ENCODE results near the gene FEM1A. TPM values are rescaled to one million over a fixed set of nuclear protein-coding genes. Genes with fewer than 3 reads are reported as not detected.

FEM1A gene, protein sequence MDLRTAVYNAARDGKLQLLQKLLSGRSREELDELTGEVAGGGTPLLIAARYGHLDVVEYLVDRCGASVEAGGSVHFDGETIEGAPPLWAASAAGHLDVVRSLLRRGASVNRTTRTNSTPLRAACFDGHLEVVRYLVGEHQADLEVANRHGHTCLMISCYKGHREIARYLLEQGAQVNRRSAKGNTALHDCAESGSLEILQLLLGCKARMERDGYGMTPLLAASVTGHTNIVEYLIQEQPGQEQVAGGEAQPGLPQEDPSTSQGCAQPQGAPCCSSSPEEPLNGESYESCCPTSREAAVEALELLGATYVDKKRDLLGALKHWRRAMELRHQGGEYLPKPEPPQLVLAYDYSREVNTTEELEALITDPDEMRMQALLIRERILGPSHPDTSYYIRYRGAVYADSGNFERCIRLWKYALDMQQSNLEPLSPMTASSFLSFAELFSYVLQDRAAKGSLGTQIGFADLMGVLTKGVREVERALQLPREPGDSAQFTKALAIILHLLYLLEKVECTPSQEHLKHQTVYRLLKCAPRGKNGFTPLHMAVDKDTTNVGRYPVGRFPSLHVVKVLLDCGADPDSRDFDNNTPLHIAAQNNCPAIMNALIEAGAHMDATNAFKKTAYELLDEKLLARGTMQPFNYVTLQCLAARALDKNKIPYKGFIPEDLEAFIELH
- polyA plus RNA-seq (2012; rRNA removed), result 4.8 and 5.0 TPM in 2 replicates
- 2.8 and 4.0 TPM in 2 replicates for polyA plus RNA-seq (2012; cell fraction: cytosol; rRNA removed)
- 3.5 and 3.7 TPM in 2 replicates for polyA plus RNA-seq (2012; cell fraction: nucleus; rRNA removed)

- Histone ChIP-seq H3K27ac (ENCODE audit: low read depth in 2 of 2, low read length in 1 of 2) (peak within 1 kb of the TSS; percentile 68 to 82), H3K4me2 (peak within 1 kb of the TSS; percentile 92), H3F3A (replicated peaks; ENCODE audit: insufficient read depth) (peaks cover 5% of the 10 kb centered on the region), H3K4me1 (ENCODE audit: control insufficient read depth in 1 of 2, insufficient read depth in 2 of 2, low read depth in 1 of 2, low read length in 1 of 2) (peaks cover 7 to 8% of the 10 kb centered on the region in 2 experiments; a peak in 2 of 4 replicates), H3K79me2 (ENCODE audit: insufficient read depth) (peaks cover 42% of the 10 kb centered on the region), H4K20me1 (ENCODE audit: insufficient read depth) (no peaks in the 10 kb centered on the region), H3K4me3 (ENCODE audit: low read depth in 2 of 2, low read length in 1 of 2) (peak within 1 kb of the TSS; percentile 77 to 87), H3K9ac (peak within 1 kb of the TSS; percentile 90), H3K36me3 (replicated peaks in 1 of 2; ENCODE audit: control insufficient read depth in 1 of 2, insufficient read depth in 2 of 2, low read length in 1 of 2) (peaks cover 15 to 24% of the 10 kb centered on the region in 2 experiments), H3K9me3 (no peaks in the 10 kb centered on the region), H3K9me2 (no peaks in the 10 kb centered on the region), H2AFZ (ENCODE audit: low read depth) (peak within 1 kb of the TSS; percentile 98), H3K27me3 (ENCODE audit: insufficient read depth) (no peaks in the 10 kb centered on the region)
- peak; percentile 93 for DNase-seq
- ChIA-PET POLR2A (interaction anchor here (0.6 to 2.3 kb wide), 7 partner anchors 10 to 67 kb away, joined by 3 to 22 read pairs (median 4); partner anchors contain the start of gene DPP9), CTCF (interaction anchor here (0.5 to 6.0 kb wide), 31 partner anchors 9 to 252 kb away, joined by 3 to 350 read pairs (median 5); partner anchors contain the start of genes DPP9, LRG1 and PLIN3)
- TF ChIP-seq FOXJ3 (CRISPR knock-in tag; IDR thresholded peaks at IDR 0.05) (no peak), SMC3 (IDR thresholded peaks at IDR 0.05; ENCODE audit: low read depth, low read length) (peak; percentile 99), GABPA (IDR thresholded peaks at IDR 0.05; ENCODE audit: low read depth) (peak; percentile 91), MXI1 (IDR thresholded peaks at IDR 0.05; ENCODE audit: low read depth, low read length) (peak; percentile 59), CHD2 (IDR thresholded peaks at IDR 0.05; ENCODE audit: low read length, partially characterized antibody) (peak; percentile 93), MEF2A (IDR thresholded peaks at IDR 0.05; ENCODE audit: borderline replicate concordance, low read depth) (no peak), ELF1 (IDR thresholded peaks at IDR 0.05) (peak; percentile 67), TEAD4 (IDR thresholded peaks at IDR 0.05; ENCODE audit: borderline replicate concordance, insufficient read depth) (peak; percentile 98), RCOR1 (IDR thresholded peaks at IDR 0.05; ENCODE audit: low read length) (0 out of 2 replicates have a peak, but pooled peaks have one; percentile 41), EZH2phosphoT487 (IDR thresholded peaks at IDR 0.05; ENCODE audit: borderline replicate concordance, low read depth) (no peak), TAF1 (IDR thresholded peaks at IDR 0.05; ENCODE audit: borderline replicate concordance, low read depth, low read length) (peak; percentile 76), CTCF (IDR thresholded peaks at IDR 0.05) (peak; percentile 99), POLR2AphosphoS5 (IDR thresholded peaks at IDR 0.05; ENCODE audit: low read depth, low read length) (peak; percentile 74), RFX5 (IDR thresholded peaks at IDR 0.05; ENCODE audit: low read length) (peak; percentile 57; the same call in 1 of the 2 replicates), NFIC (IDR thresholded peaks at IDR 0.05; ENCODE audit: borderline replicate concordance) (no peak), YY1 (IDR thresholded peaks at IDR 0.05; ENCODE audit: low read depth) (peak; percentile 99), RAD21 (IDR thresholded peaks at IDR 0.05; ENCODE audit: low read length) (peak; percentile 97), EP300 (IDR thresholded peaks at IDR 0.05; ENCODE audit: borderline replicate concordance in 1 of 2, low read depth in 1 of 2, low read length in 1 of 2) (no peak)
- TF ChIP-seq, protein P1, sequence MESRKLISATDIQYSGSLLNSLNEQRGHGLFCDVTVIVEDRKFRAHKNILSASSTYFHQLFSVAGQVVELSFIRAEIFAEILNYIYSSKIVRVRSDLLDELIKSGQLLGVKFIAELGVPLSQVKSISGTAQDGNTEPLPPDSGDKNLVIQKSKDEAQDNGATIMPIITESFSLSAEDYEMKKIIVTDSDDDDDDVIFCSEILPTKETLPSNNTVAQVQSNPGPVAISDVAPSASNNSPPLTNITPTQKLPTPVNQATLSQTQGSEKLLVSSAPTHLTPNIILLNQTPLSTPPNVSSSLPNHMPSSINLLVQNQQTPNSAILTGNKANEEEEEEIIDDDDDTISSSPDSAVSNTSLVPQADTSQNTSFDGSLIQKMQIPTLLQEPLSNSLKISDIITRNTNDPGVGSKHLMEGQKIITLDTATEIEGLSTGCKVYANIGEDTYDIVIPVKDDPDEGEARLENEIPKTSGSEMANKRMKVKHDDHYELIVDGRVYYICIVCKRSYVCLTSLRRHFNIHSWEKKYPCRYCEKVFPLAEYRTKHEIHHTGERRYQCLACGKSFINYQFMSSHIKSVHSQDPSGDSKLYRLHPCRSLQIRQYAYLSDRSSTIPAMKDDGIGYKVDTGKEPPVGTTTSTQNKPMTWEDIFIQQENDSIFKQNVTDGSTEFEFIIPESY (IDR thresholded peaks at IDR 0.05; ENCODE audit: borderline replicate concordance, low read depth), result no peak
- TF ChIP-seq, protein P2, sequence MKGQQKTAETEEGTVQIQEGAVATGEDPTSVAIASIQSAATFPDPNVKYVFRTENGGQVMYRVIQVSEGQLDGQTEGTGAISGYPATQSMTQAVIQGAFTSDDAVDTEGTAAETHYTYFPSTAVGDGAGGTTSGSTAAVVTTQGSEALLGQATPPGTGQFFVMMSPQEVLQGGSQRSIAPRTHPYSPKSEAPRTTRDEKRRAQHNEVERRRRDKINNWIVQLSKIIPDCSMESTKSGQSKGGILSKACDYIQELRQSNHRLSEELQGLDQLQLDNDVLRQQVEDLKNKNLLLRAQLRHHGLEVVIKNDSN (IDR thresholded peaks at IDR 0.05; ENCODE audit: borderline replicate concordance, low read depth), result peak; percentile 66
- TF ChIP-seq, protein P3, sequence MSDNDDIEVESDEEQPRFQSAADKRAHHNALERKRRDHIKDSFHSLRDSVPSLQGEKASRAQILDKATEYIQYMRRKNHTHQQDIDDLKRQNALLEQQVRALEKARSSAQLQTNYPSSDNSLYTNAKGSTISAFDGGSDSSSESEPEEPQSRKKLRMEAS (IDR thresholded peaks at IDR 0.05; ENCODE audit: low read depth), result peak; percentile 56; the same call in 1 of the 2 replicates
- WGBS (ENCODE audit: low lambda C conversion rate), result under 1% methylated on average over 60 of the region's 80 CpGs
These were observed at the start of gene FEM1A for GRCh38 chr19:4791183-4792018. TSS of gene FEM1A (plus strand) at chr19:4791734. CDS start at chr19:4791855, 121 bp downstream.

Data from SK-N-SH (cell line).